ENCODE measurements around the gene DYNC2H1.

The DYNC2H1 gene

DNA sequence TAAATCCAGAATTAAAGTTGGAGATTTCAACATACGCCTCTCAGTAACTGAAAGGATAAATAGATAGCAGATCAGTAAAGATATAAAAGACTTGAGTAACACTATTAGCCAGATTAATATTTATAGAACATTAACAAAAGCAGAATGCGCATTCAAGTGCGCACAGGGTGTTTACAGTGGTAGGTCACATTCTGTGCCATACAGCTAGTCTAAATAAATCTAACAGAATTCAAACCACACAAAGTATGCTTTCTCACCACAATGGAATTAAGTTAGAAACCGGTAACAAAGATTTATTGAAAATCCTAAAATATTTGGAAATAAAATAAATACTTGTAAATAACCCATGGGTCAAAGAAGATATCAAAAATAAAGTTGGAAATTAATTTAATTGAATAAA lies 341.0 kb downstream of the DYNC2H1 start:
- no peaks in the 10 kb centered on the region for H3K79me2 ChIP-seq (ENCODE audit: insufficient read depth, low read depth)
- H2AFZ ChIP-seq (ENCODE audit: low read depth): no peak overlapping the region
- H3K27me3 ChIP-seq (ENCODE audit: insufficient read depth, low read depth): no peaks in the 10 kb centered on the region
- H3K4me1 ChIP-seq (ENCODE audit: low read depth, poor library complexity, severe bottlenecking): no peaks in the 10 kb centered on the region
- TF ChIP-seq, protein P1, sequence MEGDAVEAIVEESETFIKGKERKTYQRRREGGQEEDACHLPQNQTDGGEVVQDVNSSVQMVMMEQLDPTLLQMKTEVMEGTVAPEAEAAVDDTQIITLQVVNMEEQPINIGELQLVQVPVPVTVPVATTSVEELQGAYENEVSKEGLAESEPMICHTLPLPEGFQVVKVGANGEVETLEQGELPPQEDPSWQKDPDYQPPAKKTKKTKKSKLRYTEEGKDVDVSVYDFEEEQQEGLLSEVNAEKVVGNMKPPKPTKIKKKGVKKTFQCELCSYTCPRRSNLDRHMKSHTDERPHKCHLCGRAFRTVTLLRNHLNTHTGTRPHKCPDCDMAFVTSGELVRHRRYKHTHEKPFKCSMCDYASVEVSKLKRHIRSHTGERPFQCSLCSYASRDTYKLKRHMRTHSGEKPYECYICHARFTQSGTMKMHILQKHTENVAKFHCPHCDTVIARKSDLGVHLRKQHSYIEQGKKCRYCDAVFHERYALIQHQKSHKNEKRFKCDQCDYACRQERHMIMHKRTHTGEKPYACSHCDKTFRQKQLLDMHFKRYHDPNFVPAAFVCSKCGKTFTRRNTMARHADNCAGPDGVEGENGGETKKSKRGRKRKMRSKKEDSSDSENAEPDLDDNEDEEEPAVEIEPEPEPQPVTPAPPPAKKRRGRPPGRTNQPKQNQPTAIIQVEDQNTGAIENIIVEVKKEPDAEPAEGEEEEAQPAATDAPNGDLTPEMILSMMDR (conservative IDR thresholded peaks at IDR 0.05; ENCODE audit: low read depth, low read length): no peak
- H3K9ac ChIP-seq: no peak overlapping the region
- no peak overlapping the region for H3K27ac ChIP-seq
- no peak overlapping the region for H3K4me2 ChIP-seq
- no peaks in the 10 kb centered on the region for H4K20me1 ChIP-seq (ENCODE audit: insufficient read depth)
- H3K4me3 ChIP-seq (IDR thresholded peaks at IDR 0.05; ENCODE audit: insufficient read depth, low read depth, low read length): no peak overlapping the region
- no peaks in the 10 kb centered on the region for H3K36me3 ChIP-seq (ENCODE audit: insufficient read depth)

DNA sequence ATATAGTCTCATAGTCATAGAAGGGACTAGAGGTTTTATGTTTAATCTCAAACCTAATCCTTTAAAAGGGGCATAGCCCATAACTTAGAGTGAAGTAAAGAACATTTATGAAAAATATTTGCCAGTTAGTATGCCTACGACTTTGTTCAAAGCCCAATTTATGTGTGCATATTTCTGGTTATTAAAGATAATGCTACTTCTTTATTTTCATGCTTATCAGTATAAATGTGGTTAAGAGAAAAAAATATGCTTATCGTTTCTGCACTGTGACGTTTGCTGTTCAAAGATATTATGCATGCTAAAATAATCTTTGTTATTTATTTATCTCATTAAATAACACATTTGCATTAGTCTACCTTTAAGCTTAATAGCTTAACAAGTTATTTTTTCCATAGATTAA lies 343.9 kb downstream of the DYNC2H1 start:
- Histone ChIP-seq H2AFZ (ENCODE audit: low read depth) (no peak overlapping the region), H3K27ac (no peak overlapping the region), H3K79me2 (ENCODE audit: insufficient read depth, low read depth) (no peaks in the 10 kb centered on the region), H3K4me2 (no peak overlapping the region), H3K9ac (no peak overlapping the region), H3K36me3 (ENCODE audit: insufficient read depth) (no peaks in the 10 kb centered on the region), H3K4me1 (ENCODE audit: low read depth, poor library complexity, severe bottlenecking) (no peaks in the 10 kb centered on the region), H3K27me3 (ENCODE audit: insufficient read depth, low read depth) (no peaks in the 10 kb centered on the region), H3K4me3 (IDR thresholded peaks at IDR 0.05; ENCODE audit: insufficient read depth, low read depth, low read length) (no peak overlapping the region), H4K20me1 (ENCODE audit: insufficient read depth) (no peaks in the 10 kb centered on the region)
- TF ChIP-seq, protein P1 (conservative IDR thresholded peaks at IDR 0.05; ENCODE audit: low read depth, low read length): no peak

DNA sequence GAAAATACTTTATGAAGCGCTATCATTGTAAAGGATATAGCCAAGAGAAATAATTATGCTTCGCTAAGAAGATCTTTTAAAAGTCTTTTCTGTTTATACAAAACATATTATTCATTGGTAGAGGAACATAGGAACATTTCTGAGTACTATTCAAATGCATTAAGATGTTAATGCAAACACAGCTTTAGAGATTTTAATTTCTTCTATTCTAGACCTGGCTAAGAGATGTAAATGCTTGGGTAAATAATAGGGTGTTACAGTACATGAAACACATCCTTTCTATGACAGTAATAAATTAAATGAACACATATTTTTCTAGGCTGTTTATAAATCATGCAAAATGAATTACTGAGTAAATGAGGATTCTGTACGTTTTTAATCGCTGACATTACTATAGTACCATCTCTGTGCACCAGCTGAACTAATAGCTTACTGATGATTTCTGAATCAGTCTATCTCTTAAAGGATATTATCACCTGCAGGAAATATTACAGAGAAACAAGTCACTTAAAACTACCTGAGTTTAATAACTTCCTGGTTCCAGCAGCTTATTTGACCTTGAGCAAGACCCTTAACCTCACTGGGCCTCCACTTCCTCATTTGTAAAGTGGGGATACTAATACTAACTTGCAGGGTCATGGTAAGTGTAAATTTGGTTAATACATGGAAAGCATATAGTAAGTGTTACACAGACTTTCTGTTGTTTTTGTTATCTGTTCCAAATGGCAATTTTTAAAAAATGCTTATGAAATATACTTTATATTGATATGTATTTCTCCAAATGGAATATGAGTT lies 344.9 kb downstream of the DYNC2H1 start:
- no peaks in the 10 kb centered on the region for H3K27me3 ChIP-seq (ENCODE audit: insufficient read depth, low read depth)
- no peak overlapping the region for H3K27ac ChIP-seq
- H4K20me1 ChIP-seq (ENCODE audit: insufficient read depth): no peaks in the 10 kb centered on the region
- TF ChIP-seq, protein P1 (conservative IDR thresholded peaks at IDR 0.05; ENCODE audit: low read depth, low read length): no peak
- H2AFZ ChIP-seq (ENCODE audit: low read depth): no peak overlapping the region
- no peaks in the 10 kb centered on the region for H3K4me1 ChIP-seq (ENCODE audit: low read depth, poor library complexity, severe bottlenecking)
- no peak overlapping the region for H3K4me2 ChIP-seq
- no peaks in the 10 kb centered on the region for H3K36me3 ChIP-seq (ENCODE audit: insufficient read depth)
- H3K9ac ChIP-seq: no peak overlapping the region
- H3K79me2 ChIP-seq (ENCODE audit: insufficient read depth, low read depth): no peaks in the 10 kb centered on the region
- no peak overlapping the region for H3K4me3 ChIP-seq (IDR thresholded peaks at IDR 0.05; ENCODE audit: insufficient read depth, low read depth, low read length)

DNA sequence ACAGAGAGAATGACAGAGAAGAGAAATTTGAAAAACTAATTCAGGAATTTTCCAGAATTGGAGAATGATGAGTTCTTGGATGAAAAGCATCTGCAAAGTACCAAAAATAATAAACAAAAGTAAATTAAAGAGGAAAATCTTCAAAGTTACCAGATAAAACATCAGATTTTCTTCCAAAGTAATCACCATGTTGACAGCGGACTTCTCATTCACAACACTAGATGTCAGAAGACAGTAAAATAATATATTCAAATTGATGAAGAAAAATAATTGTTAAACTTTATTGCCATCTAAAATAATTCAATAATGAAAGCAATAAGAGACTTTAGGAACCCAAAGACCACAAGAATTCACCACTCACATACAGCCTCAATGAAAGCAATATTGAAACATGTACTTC lies 355.2 kb downstream of the DYNC2H1 start:
- no peak overlapping the region for H3K27ac ChIP-seq
- no peaks in the 10 kb centered on the region for H3K4me1 ChIP-seq (ENCODE audit: low read depth, poor library complexity, severe bottlenecking)
- H3K79me2 ChIP-seq (ENCODE audit: insufficient read depth, low read depth): no peaks in the 10 kb centered on the region
- TF ChIP-seq, protein P1 (conservative IDR thresholded peaks at IDR 0.05; ENCODE audit: low read depth, low read length): no peak
- no peak overlapping the region for H2AFZ ChIP-seq (ENCODE audit: low read depth)
- H3K9ac ChIP-seq: no peak overlapping the region
- H3K36me3 ChIP-seq (ENCODE audit: insufficient read depth): no peaks in the 10 kb centered on the region
- no peaks in the 10 kb centered on the region for H3K27me3 ChIP-seq (ENCODE audit: insufficient read depth, low read depth)
- H3K4me3 ChIP-seq (IDR thresholded peaks at IDR 0.05; ENCODE audit: insufficient read depth, low read depth, low read length): no peak overlapping the region
- H3K4me2 ChIP-seq: no peak overlapping the region
- H4K20me1 ChIP-seq (ENCODE audit: insufficient read depth): no peaks in the 10 kb centered on the region

All from KMS-11 (cell line).